PC-9 (cell line): ENCODE data around the gene NKX2-1. TPM values are rescaled to one million over a fixed set of nuclear protein-coding genes. Genes with fewer than 3 reads are reported as not detected.

ENCODE experiments used
- BruUV-seq: library from RNA; stranded (reverse); fragments of 400-500 nt; replicated peaks from 2 replicates; lab custom pipeline; 2021; lab: Mats Ljungman, UMichigan
- CTCF ChIA-PET: fragments of 300-600 bp; sonication (Branson Sonifier 250); formaldehyde crosslinking; loops from one replicate; lab custom pipeline; 2022; ENCODE audit warnings: antibody characterized with exemption; lab: Charles Lee
- POLR2A ChIA-PET: fragments of 300-600 bp; sonication (Branson Sonifier 250); formaldehyde crosslinking; loops from one replicate; lab custom pipeline; 2022; ENCODE audit warnings: antibody characterized with exemption; ENCODE audit not compliant: unreplicated experiment; lab: Charles Lee
- DNase-seq, 2 experiments: peaks; one replicate each; pipeline versions ENCODE4 v3.0.0 to v3.0.0-alpha.2; 2015 to 2022; ENCODE audit warnings: mixed read lengths in 1 of 2
- H2AFZ ChIP-seq: fragments of 200-600 bp; sonication (generic); 2 replicates; pipeline ENCODE4 v1.8.1; 2017; ENCODE audit warnings: antibody characterized with exemption
- H3F3A ChIP-seq: fragments of 200-600 bp; sonication (generic); 2 replicates; pipeline ENCODE4 v1.8.1; 2017; ENCODE audit warnings: antibody characterized with exemption, mild to moderate bottlenecking, low read depth; ENCODE audit not compliant: insufficient read depth
- H3K27ac ChIP-seq: fragments of 200-600 bp; sonication (generic); 2 replicates; pipeline ENCODE4 v1.6.1; 2016; ENCODE audit warnings: mixed run types
- H3K27me3 ChIP-seq: fragments of 200-600 bp; sonication (generic); 2 replicates; pipeline ENCODE4 v1.6.1; 2016; ENCODE audit warnings: low read depth, mixed run types; ENCODE audit not compliant: insufficient read depth
- H3K36me3 ChIP-seq: fragments of 200-600 bp; sonication (generic); 2 replicates; pipeline ENCODE4 v1.6.1; 2016; ENCODE audit warnings: low read depth, mixed run types
- H3K4me1 ChIP-seq: fragments of 200-600 bp; sonication (generic); replicated peaks from 2 replicates; pipeline ENCODE4 v1.6.1; 2016; ENCODE audit warnings: mixed run types; ENCODE audit not compliant: insufficient read depth
- H3K4me2 ChIP-seq: fragments of 200-600 bp; sonication (generic); 2 replicates; pipeline ENCODE4 v1.6.1; 2017; ENCODE audit warnings: mixed run types
- H3K4me3 ChIP-seq: fragments of 200-600 bp; sonication (generic); 2 replicates; pipeline ENCODE4 v1.6.1; 2016; ENCODE audit warnings: mixed run types
- H3K79me2 ChIP-seq: fragments of 200-600 bp; sonication (generic); 2 replicates; pipeline ENCODE4 v1.6.1; 2017; ENCODE audit warnings: low read depth, mixed run types
- H3K9me2 ChIP-seq: fragments of 200-600 bp; sonication (generic); 2 replicates; pipeline ENCODE4 v1.8.1; 2017; ENCODE audit warnings: mild to moderate bottlenecking; ENCODE audit not compliant: insufficient read depth
- H3K9me3 ChIP-seq: fragments of 200-600 bp; sonication (generic); 2 replicates; pipeline ENCODE4 v1.8.1; 2016; ENCODE audit warnings: low read depth; ENCODE audit not compliant: insufficient read depth
- H4K20me1 ChIP-seq: fragments of 200-600 bp; sonication (generic); 2 replicates; pipeline ENCODE4 v1.8.1; 2017; ENCODE audit not compliant: insufficient read depth
- CTCF ChIP-seq: fragments of 200-600 bp; sonication (generic); conservative IDR thresholded peaks from 2 replicates; pipeline ENCODE4 v1.6.1; 2017; ENCODE audit warnings: mixed run types, antibody characterized with exemption, mild to moderate bottlenecking, moderate library complexity
- EZH2 ChIP-seq: fragments of 200-600 bp; sonication (generic); IDR thresholded peaks from 2 replicates; pipeline ENCODE4 v1.8.0; 2017; ENCODE audit warnings: antibody characterized with exemption, low read depth
- intact Hi-C: fragments of 100-400 bp; cut with micrococcal nuclease; formaldehyde crosslinking; loops from one replicate; pipeline ENCODE4 v1.10.0; 2022; ENCODE audit not compliant: unreplicated experiment
- total RNA-seq: library from RNA; stranded (reverse); gene quantifications from 2 replicates; pipeline ENCODE4 v1.2.3, GENCODE V29; 2021

NKX2-1 gene
- total RNA-seq, 1 experiment from 2014 or later, result not detected

- no peaks in the 10 kb centered on the region for H3K4me1 ChIP-seq
- POLR2A ChIA-PET, result no interaction called here
- no peaks in the 10 kb centered on the region for H3K9me2 ChIP-seq
- no peak overlapping the region for H2AFZ ChIP-seq
- CTCF ChIA-PET, result no interaction called here
- DNase-seq, result no peak
- no peaks in the 10 kb centered on the region for H4K20me1 ChIP-seq
- no peaks in the 10 kb centered on the region for H3K27me3 ChIP-seq
- H3K9me3 ChIP-seq, result no peaks in the 10 kb centered on the region
- intact Hi-C loops, result no loop called here
- no peaks in the 10 kb centered on the region for H3F3A ChIP-seq
- H3K4me2 ChIP-seq, result no peak overlapping the region
- H3K36me3 ChIP-seq, result no peaks in the 10 kb centered on the region
- no peak overlapping the region for H3K4me3 ChIP-seq
- no TSS peak for BruUV-seq
- TF ChIP-seq CTCF (no peak), EZH2 (no peak)
- H3K27ac ChIP-seq, result no peak overlapping the region
- no peaks in the 10 kb centered on the region for H3K79me2 ChIP-seq
These were observed 17.2 kb downstream of the NKX2-1 start for GRCh38 chr14:36502558-36503508.

- no peak for TF ChIP-seq EZH2
- no peak for TF ChIP-seq CTCF
- no TSS peak for BruUV-seq
- intact Hi-C loops, result no loop called here
- Histone ChIP-seq H3K9me3 (no peaks in the 10 kb centered on the region), H3F3A (no peaks in the 10 kb centered on the region), H3K79me2 (no peaks in the 10 kb centered on the region), H3K27ac (no peak overlapping the region), H2AFZ (no peak overlapping the region), H3K9me2 (no peaks in the 10 kb centered on the region), H3K36me3 (no peaks in the 10 kb centered on the region), H4K20me1 (no peaks in the 10 kb centered on the region), H3K27me3 (no peaks in the 10 kb centered on the region), H3K4me1 (no peaks in the 10 kb centered on the region), H3K4me3 (no peak overlapping the region), H3K4me2 (no peak overlapping the region)
- no peak for DNase-seq
- POLR2A ChIA-PET, result no interaction called here
- CTCF ChIA-PET, result no interaction called here
These were observed 21.1 kb downstream of the NKX2-1 start for GRCh38 chr14:36498938-36499337.

- no TSS peak for BruUV-seq
- TF ChIP-seq EZH2, result no peak
- no peak for TF ChIP-seq CTCF
- Histone ChIP-seq H2AFZ (no peak overlapping the region), H4K20me1 (no peaks in the 10 kb centered on the region), H3K4me3 (no peak overlapping the region), H3K27ac (no peak overlapping the region), H3K4me2 (no peak overlapping the region), H3K4me1 (no peaks in the 10 kb centered on the region), H3K79me2 (no peaks in the 10 kb centered on the region), H3F3A (no peaks in the 10 kb centered on the region), H3K36me3 (no peaks in the 10 kb centered on the region), H3K27me3 (no peaks in the 10 kb centered on the region), H3K9me2 (no peaks in the 10 kb centered on the region), H3K9me3 (no peaks in the 10 kb centered on the region)
- ChIA-PET POLR2A (no interaction called here), CTCF (no interaction called here)
- intact Hi-C loops, result no loop called here
- no peak for DNase-seq
These were observed 23.7 kb downstream of the NKX2-1 start for GRCh38 chr14:36496346-36496745.
